Stimulated activated CD8-positive, alpha-beta memory T cell treated with anti-CD3 and anti-CD28 coated beads, Interleukin-7, amount 100 ng/mL, for 1 hour (primary cell): ENCODE measurements around the gene AGBL5.
A peak's percentile ranks its signal among the peaks of the same experiment; 100 is the strongest.

Experiments used
- DNase-seq, 2 donors: peaks; one replicate each; pipeline ENCODE4 v3.0.0-alpha.2; 2020; ENCODE audit warnings: low read depth in 2 of 2

Gene AGBL5

DNA sequence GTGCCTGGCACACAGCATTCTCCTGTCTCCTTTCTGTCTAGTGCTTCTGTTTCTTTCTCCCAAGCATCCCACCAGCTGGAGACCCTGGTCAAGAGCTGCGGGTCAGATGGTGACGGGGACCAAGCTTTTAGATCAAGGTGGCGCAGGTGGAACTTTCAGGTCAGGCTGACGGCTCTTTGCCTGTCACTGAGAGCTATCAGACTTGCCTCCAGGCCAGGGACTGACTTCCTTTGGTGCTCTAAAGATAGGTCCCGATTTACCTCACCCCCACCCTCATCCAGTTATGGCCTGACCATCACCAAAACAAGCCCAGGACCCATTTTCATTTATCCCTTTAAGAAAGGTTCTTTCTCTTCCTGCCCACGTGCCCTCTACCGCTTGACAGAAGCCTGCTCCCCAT is 25.8 kb downstream of the AGBL5 start:
- DNase-seq = no peak

GRCh38 chr2:27078267-27079194 is 27.1 kb downstream of the AGBL5 start, which contains the start of gene EMILIN1:
Gene EMILIN1 (plus strand): TSS chr2:27078615. CDS start chr2:27079066, 451 bp downstream.
- DNase-seq = no peak

DNA sequence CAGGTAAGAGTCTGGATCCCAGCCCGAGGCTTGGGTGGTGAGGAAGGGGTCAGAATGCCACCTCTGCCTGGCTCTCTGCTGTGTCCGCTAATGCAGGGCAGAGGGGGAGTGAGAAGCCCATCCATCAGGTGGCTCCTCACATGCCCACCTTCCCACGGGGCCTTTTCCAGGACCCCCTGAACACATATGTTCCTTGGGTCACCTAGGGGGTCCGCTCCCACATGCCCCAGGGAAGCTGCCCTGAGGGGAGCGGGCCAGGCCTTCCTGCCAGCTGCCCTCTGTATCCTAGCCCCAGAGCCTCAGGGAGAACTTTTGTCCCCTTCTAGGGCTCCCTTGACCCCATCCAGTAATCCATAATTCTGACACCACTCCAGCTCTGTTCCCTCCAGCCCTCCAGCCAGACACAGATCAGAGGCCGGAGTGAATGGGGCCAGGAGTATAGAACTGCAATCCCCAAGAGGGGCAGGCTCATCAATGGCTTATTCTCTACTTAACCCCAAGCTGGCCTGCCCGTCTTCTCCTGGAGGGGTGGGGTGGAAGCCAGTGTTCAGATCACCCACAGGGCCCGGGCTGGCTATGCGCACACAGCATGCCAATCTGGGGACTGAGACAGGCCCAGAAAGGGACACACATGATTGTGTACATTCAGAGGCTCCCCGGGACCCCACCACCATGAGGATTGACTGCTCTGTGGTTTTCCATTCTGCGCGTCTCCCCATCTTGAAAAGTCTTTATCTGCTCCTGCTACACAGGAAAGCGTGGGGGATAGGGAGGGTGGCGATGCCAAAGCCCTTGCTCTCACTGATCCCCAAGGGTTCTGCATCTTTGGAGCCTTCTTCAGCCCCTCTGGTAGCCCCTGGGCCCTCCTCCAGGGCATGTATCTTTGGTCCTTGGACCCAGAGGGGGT is 28.0 kb downstream of the AGBL5 start:
- DNase-seq = no peak

- no peak for DNase-seq
These were observed 28.6 kb downstream of the AGBL5 start for GRCh38 chr2:27080140-27080469.

DNA sequence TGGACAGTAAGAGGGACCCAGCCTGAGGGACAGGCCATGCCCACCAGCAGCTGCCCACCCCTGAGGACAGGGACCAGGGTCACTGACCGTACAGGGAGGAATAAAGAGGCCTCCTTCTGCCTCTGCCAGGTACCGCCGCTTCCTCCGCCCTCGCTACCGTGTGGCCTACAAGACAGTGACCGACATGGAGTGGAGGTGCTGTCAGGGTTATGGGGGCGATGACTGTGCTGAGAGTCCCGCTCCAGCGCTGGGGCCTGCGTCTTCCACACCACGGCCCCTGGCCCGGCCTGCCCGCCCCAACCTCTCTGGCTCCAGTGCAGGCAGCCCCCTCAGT is 29.1 kb downstream of the AGBL5 start:
- DNase-seq = no peak

DNA sequence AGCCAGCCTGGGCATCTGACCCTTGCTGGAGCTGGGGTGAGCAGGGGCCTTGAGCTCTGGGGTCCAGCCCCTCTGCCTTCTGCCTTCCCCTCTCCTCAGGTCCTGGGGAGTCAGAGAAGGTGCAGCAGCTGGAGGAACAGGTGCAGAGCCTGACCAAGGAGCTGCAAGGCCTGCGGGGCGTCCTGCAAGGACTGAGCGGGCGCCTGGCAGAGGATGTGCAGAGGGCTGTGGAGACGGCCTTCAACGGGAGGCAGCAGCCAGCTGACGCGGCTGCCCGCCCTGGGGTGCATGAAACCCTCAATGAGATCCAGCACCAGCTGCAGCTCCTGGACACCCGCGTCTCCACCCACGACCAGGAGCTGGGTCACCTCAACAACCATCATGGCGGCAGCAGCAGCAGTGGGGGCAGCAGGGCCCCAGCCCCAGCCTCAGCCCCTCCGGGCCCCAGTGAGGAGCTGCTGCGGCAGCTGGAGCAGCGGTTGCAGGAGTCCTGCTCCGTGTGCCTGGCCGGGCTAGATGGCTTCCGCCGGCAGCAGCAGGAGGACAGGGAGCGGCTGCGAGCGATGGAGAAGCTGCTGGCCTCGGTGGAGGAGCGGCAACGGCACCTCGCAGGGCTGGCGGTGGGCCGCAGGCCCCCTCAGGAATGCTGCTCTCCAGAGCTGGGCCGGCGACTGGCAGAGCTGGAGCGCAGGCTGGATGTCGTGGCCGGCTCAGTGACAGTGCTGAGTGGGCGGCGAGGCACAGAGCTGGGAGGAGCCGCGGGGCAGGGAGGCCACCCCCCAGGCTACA is 30.7 kb downstream of the AGBL5 start:
- DNase-seq = no peak

- DNase-seq = no peak
These were observed 31.4 kb downstream of the AGBL5 start for GRCh38 chr2:27082773-27083409.

- DNase-seq = no peak
These were observed 32.2 kb downstream of the AGBL5 start for GRCh38 chr2:27083410-27084296.

- DNase-seq = no peak
These were observed 33.0 kb downstream of the AGBL5 start for GRCh38 chr2:27084297-27085061.

DNA sequence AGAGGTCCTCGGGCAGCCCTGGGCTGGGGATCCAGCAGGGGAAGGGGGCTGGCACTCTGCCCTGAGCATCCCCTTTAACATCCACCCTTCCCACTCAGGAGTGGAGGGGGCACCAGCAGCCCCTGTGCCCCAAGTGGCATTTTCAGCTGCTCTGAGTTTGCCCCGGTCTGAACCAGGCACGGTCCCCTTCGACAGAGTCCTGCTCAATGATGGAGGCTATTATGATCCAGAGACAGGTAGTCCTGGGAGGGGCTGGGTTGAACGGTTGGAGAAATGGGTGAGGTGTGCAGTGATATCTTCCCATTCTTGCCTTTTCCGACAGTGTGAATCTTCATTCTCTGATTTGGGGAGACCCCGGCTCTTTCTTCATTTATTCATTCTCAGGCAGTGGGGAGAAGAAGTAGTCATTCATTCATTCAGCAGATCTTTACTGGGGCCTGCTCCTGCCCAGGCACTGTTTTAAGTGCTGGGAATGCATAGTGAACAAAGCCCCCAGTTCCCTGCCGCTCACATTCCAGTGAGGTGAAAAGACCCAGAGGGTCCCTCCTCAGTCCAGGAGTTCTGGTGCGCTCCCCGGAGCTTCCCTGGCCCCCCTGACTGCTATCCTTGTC is 33.7 kb downstream of the AGBL5 start:
- no peak for DNase-seq

DNA sequence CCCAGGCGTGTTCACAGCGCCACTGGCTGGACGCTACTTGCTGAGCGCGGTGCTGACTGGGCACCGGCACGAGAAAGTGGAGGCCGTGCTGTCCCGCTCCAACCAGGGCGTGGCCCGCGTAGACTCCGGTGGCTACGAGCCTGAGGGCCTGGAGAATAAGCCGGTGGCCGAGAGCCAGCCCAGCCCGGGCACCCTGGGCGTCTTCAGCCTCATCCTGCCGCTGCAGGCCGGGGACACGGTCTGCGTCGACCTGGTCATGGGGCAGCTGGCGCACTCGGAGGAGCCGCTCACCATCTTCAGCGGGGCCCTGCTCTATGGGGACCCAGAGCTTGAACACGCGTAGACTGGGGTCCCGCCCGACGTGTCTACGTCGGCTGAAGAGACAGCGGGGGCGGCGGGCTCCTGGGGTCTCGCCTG is 34.2 kb downstream of the AGBL5 start:
- DNase-seq = no peak

DNA sequence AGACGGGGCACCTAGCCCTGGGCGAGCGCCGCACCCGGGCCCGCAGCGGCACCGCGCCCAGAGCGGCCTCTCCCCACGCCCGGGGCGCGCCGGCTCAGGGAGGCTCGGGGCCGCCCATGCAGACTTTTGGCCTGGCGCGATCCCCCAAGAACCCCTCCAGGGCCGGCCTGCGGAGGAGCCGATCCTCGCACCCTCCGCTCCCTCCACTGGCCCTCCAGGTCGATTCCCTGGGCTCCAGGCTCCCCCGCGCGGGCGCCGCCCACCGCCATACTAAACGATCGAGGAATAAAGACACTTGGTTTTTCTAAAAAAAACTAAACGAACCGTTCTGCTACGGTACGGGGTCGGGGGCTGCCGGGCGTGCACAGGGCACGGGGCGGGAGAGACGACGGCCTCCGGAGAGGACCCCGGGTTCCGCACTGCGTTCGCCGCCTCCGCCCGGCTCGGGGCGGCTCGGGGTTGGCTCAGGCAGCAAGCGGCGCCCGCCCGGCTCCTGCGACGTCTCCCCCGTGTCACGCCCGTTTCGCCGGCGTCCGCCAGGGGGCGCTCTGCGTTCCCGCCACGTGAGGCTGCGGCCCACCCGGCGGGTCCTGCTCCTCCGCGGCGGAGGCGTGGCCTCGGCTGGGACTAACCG is 34.7 kb downstream of the AGBL5 start:
- peak; percentile 97 to 98 for DNase-seq

GRCh38 chr2:27086724-27087593 is 35.5 kb downstream of the AGBL5 start, which contains the start of gene KHK:
Gene KHK (plus strand): TSS chr2:27086772. CDS start chr2:27087260, 488 bp downstream.
- DNase-seq = no peak

DNA sequence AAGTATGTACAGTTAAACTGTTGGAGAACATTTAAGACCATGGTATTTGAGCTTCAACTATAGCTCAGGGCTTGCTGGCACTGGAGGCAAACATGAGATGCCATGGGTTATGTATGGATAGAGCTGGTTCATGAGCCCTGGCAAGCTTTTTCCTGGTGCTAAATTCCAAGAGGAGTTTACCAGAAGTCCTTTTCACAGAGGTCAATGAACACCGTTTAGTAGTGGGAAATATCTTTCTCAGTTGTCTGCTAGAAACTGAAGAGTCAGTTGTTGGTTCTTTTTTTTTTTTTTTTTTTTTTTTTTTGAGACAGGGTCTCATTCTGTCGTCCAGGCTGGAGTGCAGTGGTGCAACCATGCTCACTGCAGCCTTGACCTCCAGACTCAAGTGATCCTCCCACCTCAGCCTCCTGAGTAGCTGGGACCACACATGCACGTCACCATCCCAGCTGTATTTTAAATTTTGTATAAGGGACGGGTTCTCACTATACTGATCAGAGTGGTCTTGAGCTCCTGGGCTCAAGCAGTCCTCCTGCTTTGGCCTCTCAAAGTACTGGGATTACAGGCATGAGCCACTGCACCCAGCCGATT is 36.4 kb downstream of the AGBL5 start:
- DNase-seq = no peak

GRCh38 chr2:27088634-27089033 is 37.2 kb downstream of the AGBL5 start:
- DNase-seq = no peak

DNA sequence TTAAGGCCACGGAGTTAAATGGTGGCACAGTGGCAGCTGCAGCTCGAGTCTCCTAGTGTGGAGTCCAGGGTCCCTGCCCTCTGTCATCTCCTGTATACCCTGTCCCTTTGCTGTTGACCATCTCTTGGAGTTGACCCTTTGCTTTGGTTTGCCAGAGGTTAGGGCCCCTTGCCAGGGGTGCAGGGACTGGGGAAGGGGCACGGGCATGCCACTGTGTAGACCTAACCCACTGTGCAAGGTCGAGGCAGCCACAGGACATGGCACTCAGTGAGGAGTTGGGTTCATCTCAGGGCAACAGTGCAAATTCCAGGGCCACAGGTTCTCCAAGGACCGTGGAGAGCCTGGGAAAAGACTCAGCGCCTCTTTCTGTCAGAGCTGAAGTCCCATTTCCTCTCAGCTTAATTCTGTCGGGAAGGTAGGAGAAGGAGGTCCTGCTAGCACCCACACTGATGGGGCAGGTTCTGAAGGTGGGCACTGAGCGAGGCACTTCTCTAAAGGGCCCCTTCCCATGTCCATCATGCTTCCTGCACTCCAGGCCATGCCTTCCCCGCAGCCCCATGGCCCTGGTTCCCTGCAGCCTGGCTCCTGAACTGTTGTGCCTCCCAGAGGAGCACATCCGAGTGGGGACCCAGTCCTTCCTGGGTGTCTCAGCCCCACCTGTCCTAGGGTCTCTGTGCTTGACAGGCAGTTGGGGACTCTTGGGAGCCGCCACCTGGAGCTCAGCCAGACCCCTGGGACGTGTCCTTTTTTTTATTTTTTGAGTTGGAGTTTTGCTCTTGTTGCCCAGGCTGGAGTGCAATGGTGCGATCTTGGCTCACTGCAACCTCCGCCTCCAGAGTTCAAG is 37.9 kb downstream of the AGBL5 start:
- DNase-seq = no peak
